Coronary artery (tissue), 2 donors: ENCODE data around the gene CCDC85A.

Experiments
- DNase-seq: peaks from one replicate; pipeline ENCODE4 v3.0.0-alpha.2; 2017; ENCODE audit warnings: low spot score
- H3K27ac ChIP-seq, 2 donors: fragments of 200-600 bp; sonication (generic); one replicate each; pipeline ENCODE4 v1.5.1; 2016 to 2019
- H3K4me3 ChIP-seq: fragments of 200-600 bp; sonication (generic); 2 replicates; pipeline ENCODE4 v1.5.1; 2016; ENCODE audit warnings: mild to moderate bottlenecking, moderate library complexity
- CTCF ChIP-seq: fragments of 200-600 bp; sonication (generic); IDR thresholded peaks from one replicate; pipeline ENCODE4 v1.5.1; 2019; ENCODE audit warnings: antibody characterized with exemption

Gene CCDC85A

DNA sequence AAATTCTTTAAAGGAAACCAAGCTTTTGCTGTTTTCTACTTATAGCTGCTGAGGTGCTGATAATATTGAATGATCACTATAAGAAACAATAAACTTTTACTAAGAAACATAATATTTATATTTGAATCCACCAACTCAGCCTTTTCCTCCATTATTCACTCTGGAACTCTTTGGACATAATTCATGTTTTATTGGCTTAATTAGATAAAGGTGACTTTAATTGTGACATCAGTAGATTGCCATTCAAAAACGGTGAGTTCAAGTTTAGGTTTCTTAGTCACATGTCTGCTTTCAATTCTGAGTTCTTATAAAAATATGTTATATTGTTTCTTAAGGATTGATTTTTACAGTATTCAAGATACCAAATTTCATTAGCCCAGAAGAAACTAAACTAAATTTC, 24.0 kb downstream of the CCDC85A start:
- no peak for DNase-seq
- H3K4me3 ChIP-seq: no peak overlapping the region
- H3K27ac ChIP-seq: no peak overlapping the region
- no peak for TF ChIP-seq CTCF

GRCh38 chr2:56208380-56208779, 24.6 kb downstream of the CCDC85A start:
- no peak overlapping the region for H3K4me3 ChIP-seq
- H3K27ac ChIP-seq: no peak overlapping the region
- DNase-seq: no peak
- no peak for TF ChIP-seq CTCF

DNA sequence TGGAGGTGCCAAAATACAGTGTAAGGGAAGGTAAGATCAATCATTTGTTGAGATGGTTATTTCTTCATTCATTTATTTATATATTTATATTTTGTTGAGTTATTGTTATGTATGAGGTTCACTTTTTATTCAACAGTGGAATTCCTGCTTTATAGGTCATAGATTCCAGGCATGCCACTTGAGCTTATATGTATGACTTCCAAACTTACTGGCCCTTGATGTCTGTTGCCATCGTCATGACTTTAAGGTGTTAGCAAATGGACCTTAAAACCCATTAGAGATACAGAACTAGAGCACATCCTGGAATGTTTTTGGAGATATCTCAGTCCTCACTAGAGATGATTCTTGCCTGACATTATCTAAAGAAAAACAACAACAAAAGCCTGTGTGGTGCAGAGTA, 25.9 kb downstream of the CCDC85A start:
- TF ChIP-seq CTCF: no peak
- DNase-seq: no peak
- Histone ChIP-seq H3K27ac (no peak overlapping the region), H3K4me3 (no peak overlapping the region)

GRCh38 chr2:56210291-56210690, 26.5 kb downstream of the CCDC85A start:
- H3K4me3 ChIP-seq: no peak overlapping the region
- TF ChIP-seq CTCF: no peak
- no peak overlapping the region for H3K27ac ChIP-seq
- DNase-seq: no peak

- TF ChIP-seq CTCF: no peak
- no peak for DNase-seq
- Histone ChIP-seq H3K4me3 (no peak overlapping the region), H3K27ac (no peak overlapping the region)
Observed at GRCh38 chr2:56211048-56211447, 27.3 kb downstream of the CCDC85A start.

DNA sequence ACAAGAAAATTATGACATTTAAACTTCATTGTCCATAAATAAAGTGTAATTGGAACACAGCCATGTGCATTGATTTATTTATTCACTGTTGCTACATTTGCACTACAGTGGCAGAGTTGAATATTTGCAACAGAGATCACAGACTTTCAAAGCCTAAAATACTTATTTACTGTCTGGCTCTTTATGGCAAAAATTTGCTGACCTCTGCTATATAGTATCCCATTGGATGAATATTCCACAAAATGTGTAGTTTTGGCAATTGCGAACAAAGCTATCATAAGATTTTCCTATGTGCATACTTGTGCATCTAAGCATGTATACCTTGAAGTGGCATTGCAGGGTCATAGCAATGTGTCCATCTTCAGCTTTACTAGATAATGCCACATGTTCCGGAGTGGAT, 32.1 kb downstream of the CCDC85A start:
- Histone ChIP-seq H3K4me3 (no peak overlapping the region), H3K27ac (no peak overlapping the region)
- DNase-seq: no peak
- TF ChIP-seq CTCF: no peak

DNA sequence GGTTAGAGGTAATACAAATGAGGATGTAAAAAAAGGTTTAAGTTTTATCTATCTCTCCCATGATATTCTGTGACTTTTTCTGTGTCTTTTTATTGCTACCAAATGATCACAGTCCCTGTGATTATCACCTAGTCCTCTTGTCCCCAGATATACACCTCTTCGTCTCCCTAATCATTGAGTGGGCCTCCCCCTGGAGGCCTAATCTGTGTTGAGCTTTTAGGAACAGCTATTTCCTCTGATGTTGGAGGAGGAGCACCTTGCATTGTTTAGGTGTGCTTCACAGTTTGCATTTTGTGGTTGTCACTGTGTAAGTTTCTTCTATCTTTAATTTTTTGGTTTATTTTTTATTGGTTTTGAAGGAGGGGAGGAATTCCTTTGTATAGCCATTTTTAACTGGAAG, 33.3 kb downstream of the CCDC85A start:
- no peak overlapping the region for H3K27ac ChIP-seq
- no peak for TF ChIP-seq CTCF
- no peak for DNase-seq
- no peak overlapping the region for H3K4me3 ChIP-seq
